Trophoblast cell (in vitro differentiated cells and primary cell): Measurements from ENCODE around the gene ZP1.

Experiments
- DNase-seq, 2 donors: peaks; one replicate each; pipeline ENCODE4 v3.0.0-alpha.2; 2016
- H2AFZ ChIP-seq: 2 replicates; pipeline ENCODE4 v1.6.1; 2013; ENCODE audit warnings: low read length, moderate library complexity, mild to moderate bottlenecking; ENCODE audit not compliant: insufficient read depth, poor library complexity
- H2AK5ac ChIP-seq: 2 replicates; pipeline ENCODE4 v1.6.1; 2013; ENCODE audit warnings: mild to moderate bottlenecking, low read length
- H2BK120ac ChIP-seq: 2 replicates; pipeline ENCODE4 v1.6.1; 2013; ENCODE audit warnings: low read length, mild to moderate bottlenecking, moderate library complexity; ENCODE audit not compliant: insufficient read depth, poor library complexity
- H2BK12ac ChIP-seq: 2 replicates; pipeline ENCODE4 v1.6.1; 2013; ENCODE audit warnings: mild to moderate bottlenecking, low read length, moderate library complexity
- H2BK5ac ChIP-seq: 2 replicates; pipeline ENCODE4 v1.6.1; 2013; ENCODE audit warnings: low read length, low read depth, moderate library complexity, mild to moderate bottlenecking; ENCODE audit not compliant: poor library complexity
- H3K14ac ChIP-seq: 2 replicates; pipeline ENCODE4 v1.6.1; 2013; ENCODE audit warnings: mild to moderate bottlenecking, low read length
- H3K18ac ChIP-seq: 2 replicates; pipeline ENCODE4 v1.6.1; 2013; ENCODE audit warnings: mild to moderate bottlenecking, low read length
- H3K23ac ChIP-seq: 2 replicates; pipeline ENCODE4 v1.6.1; 2013; ENCODE audit warnings: low read length
- H3K27ac ChIP-seq: 2 replicates; pipeline ENCODE4 v1.5.1; 2013; ENCODE audit warnings: low read depth, mild to moderate bottlenecking, inconsistent platforms, low read length, moderate library complexity
- H3K27me3 ChIP-seq: 2 replicates; pipeline ENCODE4 v1.6.1; 2013; ENCODE audit warnings: inconsistent platforms, mild to moderate bottlenecking, low read length, moderate library complexity; ENCODE audit not compliant: insufficient read depth
- H3K36me3 ChIP-seq, 2 experiments: 1 replicate in 1 of 2; 2 replicates in 1 of 2; pipeline ENCODE4 v1.6.1; 2013; ENCODE audit warnings: low read length in 2 of 2, mild to moderate bottlenecking in 2 of 2, moderate library complexity in 1 of 2; ENCODE audit not compliant: insufficient read depth in 2 of 2, control insufficient read depth in 1 of 2
- H3K4ac ChIP-seq: 2 replicates; pipeline ENCODE4 v1.6.1; 2013; ENCODE audit warnings: low read depth, mild to moderate bottlenecking, low read length, moderate library complexity
- H3K4me1 ChIP-seq, 2 experiments: 1 replicate in 1 of 2; 2 replicates in 1 of 2; pipeline ENCODE4 v1.6.1; 2013; ENCODE audit warnings: low read length in 2 of 2, mild to moderate bottlenecking in 2 of 2, moderate library complexity in 1 of 2; ENCODE audit not compliant: insufficient read depth in 2 of 2, control insufficient read depth in 1 of 2
- H3K4me2 ChIP-seq: 2 replicates; pipeline ENCODE4 v1.6.1; 2013; ENCODE audit warnings: inconsistent platforms, mild to moderate bottlenecking, low read length, moderate library complexity
- H3K4me3 ChIP-seq: 2 replicates; pipeline ENCODE4 v1.5.1; 2013; ENCODE audit warnings: mild to moderate bottlenecking, low read depth, low read length, inconsistent platforms
- H3K79me1 ChIP-seq: one replicate; pipeline ENCODE4 v1.6.1; 2013; ENCODE audit warnings: low read length
- H3K79me2 ChIP-seq: 2 replicates; pipeline ENCODE4 v1.6.1; 2013; ENCODE audit warnings: low read length, mild to moderate bottlenecking; ENCODE audit not compliant: control insufficient read depth, insufficient read depth, poor library complexity
- H3K9ac ChIP-seq: 2 replicates; pipeline ENCODE4 v1.6.1; 2013; ENCODE audit warnings: mild to moderate bottlenecking, low read length
- H3K9me3 ChIP-seq: 2 replicates; pipeline ENCODE4 v1.6.1; 2013; ENCODE audit warnings: low read depth, mild to moderate bottlenecking, control low read depth, inconsistent platforms, low read length; ENCODE audit not compliant: insufficient read depth
- H4K12ac ChIP-seq: 2 replicates; pipeline ENCODE4 v1.6.1; 2013; ENCODE audit warnings: low read depth, mild to moderate bottlenecking, low read length, moderate library complexity
- H4K8ac ChIP-seq: 2 replicates; pipeline ENCODE4 v1.6.1; 2013; ENCODE audit warnings: low read depth, mild to moderate bottlenecking, low read length, moderate library complexity
- H4K91ac ChIP-seq: one replicate; pipeline ENCODE4 v1.6.1; 2013; ENCODE audit warnings: low read depth, mild to moderate bottlenecking, low read length, moderate library complexity
- WGBS: extraction: QIAGEN DNeasy Blood & Tissue Kit; methylation state at CpG from one replicate; pipeline ENCODE4 v1.1.7; 2013; ENCODE audit warnings: missing lambda C conversion rate; ENCODE audit not compliant: insufficient read length, insufficient coverage; ENCODE audit errors: extremely low coverage; 5-methylcytosine and 5-hydroxymethylcytosine counted together

The ZP1 gene

DNA sequence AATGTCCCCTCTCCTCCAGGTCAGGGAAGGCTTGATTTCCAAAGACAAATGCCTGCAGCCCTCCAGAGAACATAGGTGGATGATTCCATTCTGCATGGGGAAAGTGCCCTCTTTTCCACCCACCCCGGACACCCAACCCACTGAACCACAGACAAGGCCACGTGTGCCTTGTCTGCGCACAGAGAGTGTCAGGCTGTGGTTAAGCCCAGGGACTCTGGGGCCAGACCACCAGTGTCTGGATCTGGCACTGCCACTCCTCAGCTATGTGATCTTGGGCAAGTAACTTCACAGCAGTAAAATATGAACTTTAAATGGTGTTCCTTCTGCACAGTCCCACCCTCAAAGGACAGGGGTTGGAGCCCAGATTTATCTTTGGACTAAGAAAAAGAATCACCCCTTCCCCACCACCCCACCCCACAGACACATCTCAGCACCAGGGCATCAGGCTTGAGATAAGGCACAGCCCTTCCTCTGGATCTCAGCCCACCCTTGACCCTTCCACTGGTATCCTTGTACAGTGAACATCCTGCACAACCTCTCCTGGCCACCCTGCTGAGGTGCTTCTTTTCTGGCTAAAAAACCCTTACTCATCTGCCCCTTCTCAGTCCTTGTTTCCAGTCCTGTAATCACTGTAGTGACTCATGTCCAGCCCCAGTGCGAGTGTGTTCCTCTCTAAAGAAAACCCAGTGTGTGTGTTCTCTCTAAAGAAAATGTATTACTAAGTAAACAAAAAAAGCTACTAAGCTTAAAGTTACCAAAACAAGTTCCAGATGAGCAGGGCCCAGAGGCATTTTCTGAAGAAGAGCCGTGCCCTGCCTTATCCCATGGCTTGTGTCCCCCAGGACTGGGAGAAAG is 9.7 kb upstream of the ZP1 start:
- Histone ChIP-seq H3K27me3 (no peaks in the 10 kb centered on the region), H3K79me1 (no peaks in the 10 kb centered on the region), H4K8ac (no peak overlapping the region), H3K23ac (no peak overlapping the region), H3K14ac (no peak overlapping the region), H2BK5ac (no peak overlapping the region), H3K27ac (no peak overlapping the region), H4K91ac (no peak overlapping the region), H3K4ac (no peak overlapping the region), H3K18ac (no peak overlapping the region), H3K4me1 (no peaks in the 10 kb centered on the region), H2BK120ac (no peak overlapping the region), H3K4me3 (no peak overlapping the region), H4K12ac (no peak overlapping the region), H2BK12ac (no peak overlapping the region), H3K4me2 (no peak overlapping the region), H3K9me3 (peaks cover 3% of the 10 kb centered on the region), H2AFZ (no peak overlapping the region), H3K9ac (no peak overlapping the region), H3K36me3 (peaks cover 1% of the 10 kb centered on the region in 2 experiments), H3K79me2 (no peaks in the 10 kb centered on the region), H2AK5ac (no peak overlapping the region)
- no CpG with 5 or more reads among the region's 5 CpGs for WGBS
- DNase-seq: no peak

DNA sequence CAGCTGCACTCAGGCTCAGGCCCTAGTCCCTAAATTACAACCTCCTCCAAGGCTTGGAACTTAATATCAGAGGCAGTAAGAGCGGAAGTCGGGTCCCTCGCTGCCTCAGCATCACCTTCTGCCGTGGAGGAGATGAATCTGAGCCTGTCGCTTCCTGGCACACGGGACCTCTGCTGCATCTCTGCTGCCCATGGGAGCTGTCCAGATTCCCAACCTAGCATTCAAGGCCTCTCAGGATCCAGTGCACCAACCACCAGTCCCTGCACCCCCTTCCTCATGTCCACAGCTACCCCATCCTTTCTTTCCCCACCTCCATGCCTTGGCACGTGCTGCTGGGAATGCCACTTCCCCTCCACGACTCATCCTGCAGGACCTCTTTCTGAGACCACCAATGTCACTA is 9.1 kb upstream of the ZP1 start:
- Histone ChIP-seq H3K27ac (no peak overlapping the region), H2BK120ac (no peak overlapping the region), H3K9me3 (peaks cover 2% of the 10 kb centered on the region), H4K8ac (no peak overlapping the region), H3K36me3 (peaks cover 0 to under 1% of the 10 kb centered on the region in 2 experiments), H3K9ac (no peak overlapping the region), H2AK5ac (no peak overlapping the region), H3K79me2 (no peaks in the 10 kb centered on the region), H2BK12ac (no peak overlapping the region), H3K4me2 (no peak overlapping the region), H3K18ac (no peak overlapping the region), H3K14ac (no peak overlapping the region), H2BK5ac (no peak overlapping the region), H3K23ac (no peak overlapping the region), H3K79me1 (no peaks in the 10 kb centered on the region), H4K91ac (no peak overlapping the region), H3K4me3 (no peak overlapping the region), H2AFZ (no peak overlapping the region), H4K12ac (no peak overlapping the region), H3K4ac (no peak overlapping the region), H3K27me3 (no peaks in the 10 kb centered on the region), H3K4me1 (no peaks in the 10 kb centered on the region)
- WGBS: no CpG with 5 or more reads among the region's 8 CpGs
- DNase-seq: no peak

DNA sequence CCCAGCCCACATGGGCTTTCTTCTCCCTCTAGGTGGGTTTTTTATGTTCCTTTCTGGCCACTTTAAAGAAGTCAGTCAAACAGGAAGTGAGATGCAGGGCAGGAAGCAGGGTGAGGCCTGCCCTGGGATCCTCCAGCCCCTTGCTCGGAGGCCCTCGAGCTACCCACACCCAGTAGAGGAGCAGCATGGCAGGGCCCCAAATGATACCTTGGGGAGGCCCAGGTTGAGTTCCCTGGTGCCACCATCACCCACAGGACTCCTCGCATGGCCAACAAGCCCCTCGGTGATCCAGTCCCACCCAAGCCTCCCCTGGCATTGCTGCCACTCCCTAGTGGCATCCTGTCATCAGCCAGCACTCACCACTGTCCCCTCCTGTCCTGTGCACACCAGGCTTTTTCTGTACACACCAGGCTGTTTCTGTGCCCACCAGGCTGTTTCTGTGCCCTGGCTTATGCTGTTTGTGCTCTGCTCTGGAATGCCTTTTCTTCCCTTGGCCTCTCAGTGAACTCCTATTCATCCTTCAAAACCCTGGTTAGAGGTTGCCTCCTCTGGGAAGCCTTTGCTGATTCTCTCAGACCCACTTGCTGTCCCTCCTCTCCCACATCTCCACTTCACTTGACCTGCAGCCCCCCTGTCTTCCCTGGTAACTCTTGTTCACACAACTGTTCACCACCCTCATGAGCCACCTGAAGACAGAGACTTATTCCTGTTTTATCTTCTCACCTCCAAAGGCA is 8.4 kb upstream of the ZP1 start:
- no peak for DNase-seq
- no peak overlapping the region for H4K91ac ChIP-seq
- no peak overlapping the region for H4K8ac ChIP-seq
- no peak overlapping the region for H2BK120ac ChIP-seq
- H3K4me1 ChIP-seq: no peaks in the 10 kb centered on the region
- H3K36me3 ChIP-seq: no peaks in the 10 kb centered on the region
- no peak overlapping the region for H2AFZ ChIP-seq
- no peak overlapping the region for H3K4me2 ChIP-seq
- WGBS: no CpG with 5 or more reads among the region's 4 CpGs
- H3K27ac ChIP-seq: no peak overlapping the region
- H3K79me2 ChIP-seq: no peaks in the 10 kb centered on the region
- H3K14ac ChIP-seq: no peak overlapping the region
- H3K4me3 ChIP-seq: no peak overlapping the region
- no peak overlapping the region for H2AK5ac ChIP-seq
- no peak overlapping the region for H2BK12ac ChIP-seq
- H3K23ac ChIP-seq: no peak overlapping the region
- peaks cover 2% of the 10 kb centered on the region for H3K9me3 ChIP-seq
- no peaks in the 10 kb centered on the region for H3K27me3 ChIP-seq
- H4K12ac ChIP-seq: no peak overlapping the region
- no peak overlapping the region for H2BK5ac ChIP-seq
- no peak overlapping the region for H3K18ac ChIP-seq
- H3K9ac ChIP-seq: no peak overlapping the region
- no peak overlapping the region for H3K4ac ChIP-seq
- no peaks in the 10 kb centered on the region for H3K79me1 ChIP-seq

DNA sequence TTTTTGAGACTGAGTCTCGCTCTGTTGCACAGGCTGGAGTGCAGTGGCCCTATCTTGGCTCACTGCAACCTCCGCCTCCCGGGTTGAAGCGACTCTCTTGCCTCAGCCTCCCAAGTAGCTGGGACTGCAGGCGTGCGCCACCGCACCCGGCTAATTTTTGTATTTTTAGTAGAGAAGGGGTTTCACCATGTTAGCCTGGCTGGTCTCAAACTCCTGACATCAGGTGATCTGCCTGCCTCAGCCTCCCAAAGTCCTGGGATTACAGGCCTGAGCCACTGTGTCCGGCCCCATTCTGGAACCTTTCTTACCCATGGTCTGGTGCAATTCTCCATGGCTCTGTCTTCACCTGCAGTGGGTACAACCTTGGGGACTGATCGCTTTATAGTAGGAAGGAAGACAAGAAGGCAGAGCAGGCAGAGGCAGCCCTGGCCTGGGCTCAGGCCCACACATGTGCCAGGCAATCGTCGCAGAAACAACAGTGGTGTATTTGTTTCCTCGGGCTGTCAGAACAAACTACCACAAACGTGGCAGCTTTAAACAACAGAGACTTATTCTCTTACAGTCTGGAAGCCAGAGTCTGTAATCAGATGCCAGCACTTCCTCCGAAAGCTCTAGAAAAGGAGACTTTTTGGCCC is 7.6 kb upstream of the ZP1 start:
- H4K8ac ChIP-seq: no peak overlapping the region
- WGBS: no CpG with 5 or more reads among the region's 15 CpGs
- H4K91ac ChIP-seq: no peak overlapping the region

More for the DNA sequence above, 7.6 kb upstream of the ZP1 start:
- Histone ChIP-seq H3K36me3 (no peaks in the 10 kb centered on the region), H2AFZ (no peak overlapping the region), H3K27ac (no peak overlapping the region), H3K14ac (no peak overlapping the region), H3K4me2 (no peak overlapping the region), H3K9me3 (peaks cover 2% of the 10 kb centered on the region), H4K12ac (no peak overlapping the region), H3K4me3 (no peak overlapping the region), H2BK120ac (no peak overlapping the region), H3K4ac (no peak overlapping the region), H2BK12ac (no peak overlapping the region), H2BK5ac (no peak overlapping the region), H3K9ac (no peak overlapping the region), H3K4me1 (no peaks in the 10 kb centered on the region), H3K18ac (no peak overlapping the region), H3K27me3 (no peaks in the 10 kb centered on the region), H3K79me1 (no peaks in the 10 kb centered on the region), H3K23ac (no peak overlapping the region), H3K79me2 (no peaks in the 10 kb centered on the region), H2AK5ac (no peak overlapping the region)
- no peak for DNase-seq
